Muscle layer of colon (tissue), 2 donors: ENCODE data around the gene RBM26.

ENCODE experiments used
- H3K27ac ChIP-seq: one replicate; pipeline ENCODE4 v1.7.0; 2013; ENCODE audit warnings: low read depth, mild to moderate bottlenecking, low read length, moderate library complexity
- H3K27me3 ChIP-seq, 2 donors: one replicate each; pipeline ENCODE4 v1.7.0; 2013; ENCODE audit warnings: low read length in 2 of 2, mild to moderate bottlenecking in 2 of 2; ENCODE audit not compliant: insufficient read depth in 2 of 2, control insufficient read depth in 1 of 2
- H3K36me3 ChIP-seq: one replicate; pipeline ENCODE4 v1.7.0; 2013; ENCODE audit warnings: mild to moderate bottlenecking, low read length; ENCODE audit not compliant: insufficient read depth
- H3K4me1 ChIP-seq: one replicate; pipeline ENCODE4 v1.7.0; 2013; ENCODE audit warnings: mild to moderate bottlenecking, low read length; ENCODE audit not compliant: insufficient read depth
- H3K4me3 ChIP-seq, 2 donors: one replicate each; pipeline ENCODE4 v1.7.0; 2013; ENCODE audit warnings: low read length in 2 of 2, low read depth in 1 of 2, mild to moderate bottlenecking in 1 of 2, moderate library complexity in 1 of 2
- H3K9ac ChIP-seq: one replicate; pipeline ENCODE4 v1.7.0; 2013; ENCODE audit warnings: low read length
- H3K9me3 ChIP-seq: one replicate; pipeline ENCODE4 v1.7.0; 2013; ENCODE audit warnings: mild to moderate bottlenecking, low read length
- donor health status: abdominal sarcoma.
- donor health status: Adenocarcinoma of cecum.

RBM26 gene

GRCh38 chr13:79442221-79442620, 36.2 kb upstream of the RBM26 start:
- Histone ChIP-seq H3K27ac (no peak overlapping the region), H3K36me3 (no peaks in the 10 kb centered on the region), H3K9ac (no peak overlapping the region), H3K27me3 (no peaks in the 10 kb centered on the region), H3K4me3 (no peak overlapping the region), H3K9me3 (no peaks in the 10 kb centered on the region), H3K4me1 (no peaks in the 10 kb centered on the region)

- no peak overlapping the region for H3K9ac ChIP-seq
- no peak overlapping the region for H3K4me3 ChIP-seq
- no peaks in the 10 kb centered on the region for H3K36me3 ChIP-seq
- H3K27ac ChIP-seq: no peak overlapping the region
- H3K4me1 ChIP-seq: no peaks in the 10 kb centered on the region
- H3K9me3 ChIP-seq: no peaks in the 10 kb centered on the region
- H3K27me3 ChIP-seq: no peaks in the 10 kb centered on the region
Observed at GRCh38 chr13:79440958-79441528, 35.0 kb upstream of the RBM26 start.

- no peaks in the 10 kb centered on the region for H3K27me3 ChIP-seq
- no peak overlapping the region for H3K9ac ChIP-seq
- no peak overlapping the region for H3K4me3 ChIP-seq
- H3K4me1 ChIP-seq: no peaks in the 10 kb centered on the region
- no peaks in the 10 kb centered on the region for H3K36me3 ChIP-seq
- H3K9me3 ChIP-seq: no peaks in the 10 kb centered on the region
- H3K27ac ChIP-seq: no peak overlapping the region
Observed at GRCh38 chr13:79439275-79439674, 33.2 kb upstream of the RBM26 start.

GRCh38 chr13:79435561-79435990, 29.5 kb upstream of the RBM26 start:
- Histone ChIP-seq H3K27me3 (no peaks in the 10 kb centered on the region), H3K4me1 (no peaks in the 10 kb centered on the region), H3K27ac (no peak overlapping the region), H3K4me3 (no peak overlapping the region), H3K9ac (no peak overlapping the region), H3K9me3 (no peaks in the 10 kb centered on the region), H3K36me3 (no peaks in the 10 kb centered on the region)

GRCh38 chr13:79434556-79434955, 28.5 kb upstream of the RBM26 start:
- no peak overlapping the region for H3K27ac ChIP-seq
- H3K4me3 ChIP-seq: no peak overlapping the region
- no peaks in the 10 kb centered on the region for H3K9me3 ChIP-seq
- H3K36me3 ChIP-seq: no peaks in the 10 kb centered on the region
- no peaks in the 10 kb centered on the region for H3K4me1 ChIP-seq
- no peak overlapping the region for H3K9ac ChIP-seq
- H3K27me3 ChIP-seq: no peaks in the 10 kb centered on the region

- Histone ChIP-seq H3K4me1 (no peaks in the 10 kb centered on the region), H3K27me3 (no peaks in the 10 kb centered on the region), H3K4me3 (no peak overlapping the region), H3K9me3 (no peaks in the 10 kb centered on the region), H3K36me3 (no peaks in the 10 kb centered on the region), H3K9ac (no peak overlapping the region), H3K27ac (no peak overlapping the region)
Observed at GRCh38 chr13:79432992-79433391, 26.9 kb upstream of the RBM26 start.

GRCh38 chr13:79432086-79432485, 26.0 kb upstream of the RBM26 start:
- Histone ChIP-seq H3K9ac (no peak overlapping the region), H3K4me3 (no peak overlapping the region), H3K36me3 (no peaks in the 10 kb centered on the region), H3K4me1 (no peaks in the 10 kb centered on the region), H3K27ac (no peak overlapping the region), H3K9me3 (no peaks in the 10 kb centered on the region), H3K27me3 (no peaks in the 10 kb centered on the region)

GRCh38 chr13:79429309-79429708, 23.3 kb upstream of the RBM26 start:
- Histone ChIP-seq H3K36me3 (no peaks in the 10 kb centered on the region), H3K9me3 (no peaks in the 10 kb centered on the region), H3K9ac (no peak overlapping the region), H3K27ac (no peak overlapping the region), H3K27me3 (no peaks in the 10 kb centered on the region), H3K4me3 (no peak overlapping the region), H3K4me1 (no peaks in the 10 kb centered on the region)

- Histone ChIP-seq H3K4me3 (no peak overlapping the region), H3K9me3 (no peaks in the 10 kb centered on the region), H3K4me1 (no peaks in the 10 kb centered on the region), H3K9ac (no peak overlapping the region), H3K36me3 (no peaks in the 10 kb centered on the region), H3K27ac (no peak overlapping the region), H3K27me3 (no peaks in the 10 kb centered on the region)
Observed at GRCh38 chr13:79427883-79428282, 21.8 kb upstream of the RBM26 start.

GRCh38 chr13:79427265-79427664, 21.2 kb upstream of the RBM26 start:
- Histone ChIP-seq H3K9ac (no peak overlapping the region), H3K36me3 (no peaks in the 10 kb centered on the region), H3K4me1 (no peaks in the 10 kb centered on the region), H3K9me3 (no peaks in the 10 kb centered on the region), H3K27ac (no peak overlapping the region), H3K27me3 (no peaks in the 10 kb centered on the region), H3K4me3 (no peak overlapping the region)

GRCh38 chr13:79423801-79424642, 18.0 kb upstream of the RBM26 start:
- no peaks in the 10 kb centered on the region for H3K9me3 ChIP-seq
- no peaks in the 10 kb centered on the region for H3K36me3 ChIP-seq
- H3K27ac ChIP-seq: no peak overlapping the region
- no peaks in the 10 kb centered on the region for H3K27me3 ChIP-seq
- no peak overlapping the region for H3K9ac ChIP-seq
- H3K4me1 ChIP-seq: no peaks in the 10 kb centered on the region
- no peak overlapping the region for H3K4me3 ChIP-seq

GRCh38 chr13:79423340-79423739, 17.3 kb upstream of the RBM26 start:
- H3K4me3 ChIP-seq: no peak overlapping the region
- H3K9ac ChIP-seq: no peak overlapping the region
- H3K27ac ChIP-seq: no peak overlapping the region
- no peaks in the 10 kb centered on the region for H3K36me3 ChIP-seq
- H3K4me1 ChIP-seq: no peaks in the 10 kb centered on the region
- H3K27me3 ChIP-seq: no peaks in the 10 kb centered on the region
- H3K9me3 ChIP-seq: no peaks in the 10 kb centered on the region
